Stimulated activated memory B cell treated with anti-CD40 and anti-IgM and Interleukin-4, amounts not matched to agents 10 μg/mL and 1 μg/mL and 100 μg/mL, for 72 hours (primary cell): Measurements from ENCODE around the gene ULK1.

Experiments used
- ATAC-seq: fragments of 150-1000 bp; cut with Tn5 transposase; 2 replicates; pipeline ENCODE4 v1.10.0; 2021
- H3K27ac Mint-ChIP-seq: one replicate; pipeline ENCODE4 v1.8.0; 2022; ENCODE audit warnings: mild to moderate bottlenecking, mixed read lengths
- H3K27me3 Mint-ChIP-seq: one replicate; pipeline ENCODE4 v1.8.0; 2022; ENCODE audit warnings: mixed read lengths
- H3K36me3 Mint-ChIP-seq: one replicate; pipeline ENCODE4 v1.8.0; 2022; ENCODE audit warnings: mixed read lengths
- H3K4me1 Mint-ChIP-seq: one replicate; pipeline ENCODE4 v1.8.0; 2022; ENCODE audit warnings: mixed read lengths
- H3K4me3 Mint-ChIP-seq: one replicate; pipeline ENCODE4 v1.8.0; 2022; ENCODE audit warnings: mild to moderate bottlenecking, moderate library complexity, mixed read lengths
- H3K9me3 Mint-ChIP-seq: one replicate; pipeline ENCODE4 v1.8.0; 2022; ENCODE audit warnings: mixed read lengths

The ULK1 gene

DNA sequence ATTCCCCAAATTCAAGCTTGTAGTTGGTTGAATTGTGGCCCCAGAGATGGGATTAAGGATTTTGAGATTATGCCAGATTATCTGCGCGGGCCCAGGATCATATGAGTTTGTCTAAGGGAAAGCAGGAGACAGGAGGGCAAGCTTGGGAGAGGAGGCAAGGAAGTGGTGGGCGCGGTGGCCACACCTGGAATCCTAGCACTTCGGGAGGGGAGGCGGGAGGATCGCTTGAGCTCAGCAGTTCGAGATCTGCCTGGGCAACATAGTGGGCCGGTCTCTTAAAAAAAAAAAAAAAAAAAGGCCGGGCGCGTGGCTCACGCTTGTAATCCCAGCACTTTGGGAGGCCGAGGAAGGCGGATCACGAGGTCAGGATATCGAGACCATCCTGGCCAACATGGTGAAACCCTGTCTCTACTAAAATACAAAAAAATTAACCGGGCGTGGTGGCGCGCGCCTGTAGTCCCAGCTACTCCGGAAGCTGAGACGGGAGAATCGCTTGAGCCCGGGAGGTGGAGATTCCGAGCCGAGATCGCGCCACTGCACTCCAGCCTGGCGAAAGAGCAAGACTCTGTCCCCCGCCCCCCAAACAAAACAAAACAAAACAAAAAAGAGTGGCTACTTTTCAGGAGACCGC is 33.8 kb downstream of the ULK1 start:
- Mint-ChIP-seq H3K9me3 (no peaks in the 10 kb centered on the region), H3K4me3 (peak overlapping the region; percentile 90), H3K4me1 (peaks cover 42% of the 10 kb centered on the region), H3K27me3 (no peaks in the 10 kb centered on the region), H3K27ac (peak overlapping the region; percentile 93), H3K36me3 (peaks cover 11% of the 10 kb centered on the region)
- no peak for ATAC-seq

DNA sequence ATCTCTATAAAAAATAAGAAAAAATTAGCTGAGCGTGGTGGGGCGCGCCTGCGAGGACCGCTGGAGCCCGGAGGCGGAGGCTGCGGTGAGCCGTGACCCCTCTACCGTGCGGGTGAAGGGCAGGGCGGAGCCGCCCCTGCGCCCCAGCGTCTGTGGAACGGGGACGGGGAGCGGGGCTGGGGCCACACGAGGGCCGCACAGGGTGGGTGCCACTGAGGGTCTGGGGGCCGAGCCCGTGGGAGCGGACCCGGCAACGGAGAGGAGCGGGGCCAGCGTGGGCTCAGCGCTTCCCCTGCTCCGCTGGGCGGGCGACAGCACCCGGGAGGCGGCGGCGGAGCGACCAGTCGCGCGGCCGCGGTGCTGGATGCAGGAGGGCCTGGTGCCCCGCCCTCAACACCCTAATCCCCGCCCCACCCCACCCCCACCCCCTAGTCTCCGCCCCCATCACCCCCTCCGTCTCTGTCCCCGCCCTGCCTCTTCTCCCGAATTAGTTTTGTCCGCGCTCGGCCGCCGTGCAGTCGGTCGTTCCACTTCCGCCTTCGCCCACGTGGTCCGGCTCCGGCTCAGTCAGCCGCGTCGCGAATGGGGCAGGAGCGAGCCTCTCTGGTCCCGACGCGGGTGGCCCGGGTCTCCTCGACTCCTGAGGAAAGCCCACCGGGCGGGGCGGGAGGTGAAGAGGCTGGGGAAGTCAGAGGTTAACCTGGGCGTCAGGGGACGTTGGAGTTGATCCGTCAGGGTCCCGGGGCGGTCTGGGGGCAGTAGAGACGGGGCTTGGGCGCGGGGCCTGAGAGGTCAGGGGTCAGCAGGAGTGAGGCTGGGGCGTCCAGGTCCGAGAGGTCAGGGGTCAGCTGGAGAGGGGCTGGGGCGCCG is 34.5 kb downstream of the ULK1 start, which contains the start of gene PUS1:
TSS of gene PUS1 (plus strand) at position 566 of the 870 bp plus-strand sequence. CDS start 447 bp downstream, outside the sequence.
- peak; percentile 89 for ATAC-seq
- Mint-ChIP-seq H3K4me1 (peaks cover 34% of the 10 kb centered on the region), H3K27ac (peak within 1 kb of the TSS; percentile 93), H3K36me3 (peaks cover 18% of the 10 kb centered on the region), H3K27me3 (no peaks in the 10 kb centered on the region), H3K9me3 (no peaks in the 10 kb centered on the region), H3K4me3 (peak within 1 kb of the TSS; percentile 90)

DNA sequence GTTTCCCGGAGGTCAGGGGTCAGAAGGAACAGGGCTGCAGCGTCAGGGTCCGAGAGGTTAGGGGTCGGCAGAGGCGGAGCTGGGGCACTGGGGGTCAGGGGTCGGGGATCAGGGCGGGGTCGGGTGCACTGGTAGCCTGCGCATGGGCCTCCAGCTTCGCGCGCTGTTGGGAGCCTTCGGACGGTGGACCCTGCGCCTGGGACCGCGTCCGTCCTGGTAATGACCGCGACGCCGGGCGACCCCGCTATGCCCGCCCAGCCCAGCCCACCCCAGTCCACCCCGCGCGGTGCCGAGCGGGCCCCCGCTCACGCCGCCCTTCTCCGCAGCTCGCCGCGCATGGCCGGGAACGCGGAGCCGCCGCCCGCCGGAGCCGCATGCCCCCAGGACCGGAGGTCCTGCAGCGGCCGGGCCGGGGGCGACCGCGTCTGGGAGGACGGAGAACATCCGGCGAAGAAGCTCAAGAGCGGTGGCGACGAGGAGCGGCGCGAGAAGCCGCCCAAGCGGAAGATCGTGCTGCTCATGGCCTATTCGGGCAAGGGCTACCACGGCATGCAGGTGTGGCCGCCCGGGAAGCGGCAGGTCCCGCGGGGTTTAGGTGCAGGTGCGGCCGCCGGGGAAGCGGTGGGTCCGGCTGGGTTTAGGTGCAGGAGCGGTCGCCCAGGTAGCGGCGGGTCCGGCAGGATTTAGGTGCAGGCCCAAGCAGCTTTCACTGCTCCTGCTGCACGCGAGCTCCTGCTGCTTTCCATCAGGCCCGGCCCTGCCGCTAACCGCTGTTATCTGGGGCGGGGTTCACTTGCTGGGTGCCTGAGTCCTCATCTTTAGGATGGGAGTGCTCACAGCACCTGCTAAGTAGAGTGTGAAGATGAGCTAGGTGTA is 35.4 kb downstream of the ULK1 start:
- peak overlapping the region; percentile 90 for H3K4me3 Mint-ChIP-seq
- H3K27ac Mint-ChIP-seq, result peak overlapping the region; percentile 93
- no peaks in the 10 kb centered on the region for H3K9me3 Mint-ChIP-seq
- peak; percentile 28 for ATAC-seq
- H3K36me3 Mint-ChIP-seq, result peaks cover 19% of the 10 kb centered on the region
- no peaks in the 10 kb centered on the region for H3K27me3 Mint-ChIP-seq
- H3K4me1 Mint-ChIP-seq, result peaks cover 25% of the 10 kb centered on the region

DNA sequence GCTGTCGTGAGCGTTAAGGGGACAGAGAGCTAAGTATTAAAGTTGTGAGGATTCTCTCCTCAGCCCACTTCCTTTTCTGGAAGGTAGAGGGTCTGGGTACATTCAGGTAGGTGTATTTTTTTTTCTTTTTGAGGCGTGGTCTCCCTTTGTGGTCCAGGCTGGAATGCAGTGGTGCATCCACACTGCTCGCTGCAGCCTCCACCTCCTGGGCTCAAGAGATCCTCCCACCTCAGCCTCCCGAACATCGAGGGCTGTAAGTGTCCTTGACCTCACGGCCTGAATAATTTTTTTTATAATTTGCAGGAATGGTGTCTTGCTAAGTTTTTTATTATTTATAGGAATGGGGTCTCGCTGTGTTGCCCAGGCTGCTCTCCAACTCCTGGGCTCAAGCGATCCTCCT is 36.1 kb downstream of the ULK1 start:
- ATAC-seq, result no peak
- Mint-ChIP-seq H3K36me3 (peaks cover 19% of the 10 kb centered on the region), H3K4me1 (peaks cover 20% of the 10 kb centered on the region), H3K9me3 (no peaks in the 10 kb centered on the region), H3K27me3 (no peaks in the 10 kb centered on the region), H3K4me3 (peak overlapping the region; percentile 90), H3K27ac (peak overlapping the region; percentile 93)

DNA sequence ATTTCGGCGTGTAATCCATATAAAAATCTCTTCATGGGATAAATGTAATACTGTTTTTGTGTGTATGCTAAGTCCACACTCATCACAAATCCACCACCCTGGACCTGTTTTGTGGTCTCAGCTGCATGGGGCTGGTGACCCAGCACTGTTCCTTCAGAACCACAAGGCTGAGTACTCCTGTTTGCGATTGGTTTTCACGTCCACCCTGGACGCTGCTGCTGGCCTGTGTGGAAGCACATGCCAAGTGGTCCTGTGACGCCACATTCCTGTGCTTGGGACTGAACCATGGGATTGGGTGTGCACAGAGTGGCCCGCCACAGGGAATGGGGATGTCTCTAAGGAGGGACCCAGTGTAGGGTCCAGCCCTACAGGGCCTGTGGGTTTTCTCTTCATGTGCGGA is 39.0 kb downstream of the ULK1 start:
- ATAC-seq, result no peak
- H3K9me3 Mint-ChIP-seq, result no peaks in the 10 kb centered on the region
- H3K27me3 Mint-ChIP-seq, result no peaks in the 10 kb centered on the region
- no peak overlapping the region for H3K27ac Mint-ChIP-seq
- peaks cover 41% of the 10 kb centered on the region for H3K36me3 Mint-ChIP-seq
- H3K4me3 Mint-ChIP-seq, result no peak overlapping the region
- H3K4me1 Mint-ChIP-seq, result peaks cover 10% of the 10 kb centered on the region

DNA sequence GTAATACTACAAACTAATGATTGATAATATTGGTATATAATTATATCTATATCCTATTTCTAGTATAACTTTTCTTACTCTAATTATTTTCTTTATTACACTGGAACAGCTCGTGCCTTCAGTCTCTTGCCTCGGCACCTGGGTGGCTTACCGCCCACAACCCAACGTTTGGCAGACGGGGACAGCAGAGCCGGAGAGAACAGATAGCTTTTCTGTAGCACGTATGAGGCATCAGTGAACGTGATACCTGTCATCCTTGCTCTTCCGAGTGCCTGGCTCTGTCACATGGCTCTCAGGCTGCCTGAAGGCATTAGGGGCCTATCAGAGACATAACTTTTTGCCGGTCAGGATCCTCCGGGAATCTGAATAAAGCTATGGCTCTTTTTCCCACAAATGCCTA is 40.1 kb downstream of the ULK1 start:
- Mint-ChIP-seq H3K9me3 (no peaks in the 10 kb centered on the region), H3K27ac (no peak overlapping the region), H3K4me1 (peaks cover 8% of the 10 kb centered on the region), H3K27me3 (no peaks in the 10 kb centered on the region), H3K36me3 (peaks cover 43% of the 10 kb centered on the region), H3K4me3 (no peak overlapping the region)
- no peak for ATAC-seq

DNA sequence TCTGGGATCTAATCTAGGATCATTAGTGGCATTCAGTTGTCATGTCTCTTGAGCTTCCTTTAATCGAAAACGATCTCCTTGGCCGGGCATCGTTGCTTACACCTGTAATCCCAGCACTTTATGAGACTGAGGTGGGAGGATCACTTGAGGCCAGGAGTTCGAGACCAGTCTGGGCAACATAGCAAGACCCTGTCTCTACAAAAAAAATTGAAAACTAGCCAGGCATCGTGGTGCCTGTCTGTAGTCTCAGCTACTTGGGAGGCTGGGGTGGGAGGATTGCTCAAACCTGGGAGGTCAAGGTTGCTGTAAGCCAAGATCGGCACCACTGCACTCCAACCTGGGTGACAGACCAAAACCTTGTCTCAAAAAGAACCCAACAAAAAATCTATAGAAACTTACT is 43.7 kb downstream of the ULK1 start:
- Mint-ChIP-seq H3K4me3 (no peak overlapping the region), H3K27me3 (no peaks in the 10 kb centered on the region), H3K36me3 (peaks cover 54% of the 10 kb centered on the region), H3K9me3 (no peaks in the 10 kb centered on the region), H3K27ac (no peak overlapping the region), H3K4me1 (no peaks in the 10 kb centered on the region)
- no peak for ATAC-seq

DNA sequence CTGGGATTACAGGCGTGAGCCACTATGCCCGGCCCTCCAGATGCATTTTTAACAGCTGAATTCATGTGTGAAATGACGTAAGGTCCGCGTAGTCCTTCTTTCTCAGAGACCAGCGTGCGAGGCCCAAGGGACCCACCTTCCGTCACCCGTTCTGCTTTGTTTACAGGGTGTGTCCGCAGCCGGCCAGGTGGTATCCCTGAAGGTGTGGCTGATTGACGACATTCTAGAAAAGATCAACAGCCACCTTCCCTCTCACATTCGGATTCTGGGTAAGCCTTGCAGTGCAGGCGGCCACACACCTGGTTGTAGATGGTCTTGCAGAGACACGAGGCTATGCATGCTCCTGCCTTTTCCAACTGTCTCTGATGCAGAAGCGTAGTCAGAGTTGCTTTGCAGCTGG is 44.6 kb downstream of the ULK1 start:
- H3K4me1 Mint-ChIP-seq, result no peaks in the 10 kb centered on the region
- no peak for ATAC-seq
- H3K27me3 Mint-ChIP-seq, result no peaks in the 10 kb centered on the region
- peaks cover 55% of the 10 kb centered on the region for H3K36me3 Mint-ChIP-seq
- no peak overlapping the region for H3K4me3 Mint-ChIP-seq
- H3K9me3 Mint-ChIP-seq, result no peaks in the 10 kb centered on the region
- no peak overlapping the region for H3K27ac Mint-ChIP-seq

DNA sequence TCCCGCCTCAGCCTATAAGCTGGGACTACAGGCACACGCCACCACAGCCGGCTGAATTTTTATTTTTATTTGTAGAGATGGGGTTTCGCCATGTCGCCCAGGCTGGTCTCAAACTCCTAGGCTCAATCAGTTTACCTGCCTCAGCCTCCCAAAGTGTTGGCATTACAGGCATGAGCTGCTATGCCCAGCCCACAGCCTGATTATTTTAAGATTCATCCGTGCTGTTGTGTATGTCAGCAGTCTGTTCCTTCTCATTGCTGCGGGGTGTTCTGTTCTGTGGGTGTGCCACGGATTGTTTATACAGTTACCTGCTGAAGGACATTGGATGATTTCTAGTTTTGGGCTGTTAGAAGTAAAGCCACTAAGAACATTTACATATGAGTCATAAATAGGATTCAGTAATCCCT is 45.7 kb downstream of the ULK1 start:
- H3K9me3 Mint-ChIP-seq, result no peaks in the 10 kb centered on the region
- H3K4me1 Mint-ChIP-seq, result no peaks in the 10 kb centered on the region
- no peak overlapping the region for H3K4me3 Mint-ChIP-seq
- H3K27ac Mint-ChIP-seq, result no peak overlapping the region
- peaks cover 66% of the 10 kb centered on the region for H3K36me3 Mint-ChIP-seq
- ATAC-seq, result no peak
- no peaks in the 10 kb centered on the region for H3K27me3 Mint-ChIP-seq

DNA sequence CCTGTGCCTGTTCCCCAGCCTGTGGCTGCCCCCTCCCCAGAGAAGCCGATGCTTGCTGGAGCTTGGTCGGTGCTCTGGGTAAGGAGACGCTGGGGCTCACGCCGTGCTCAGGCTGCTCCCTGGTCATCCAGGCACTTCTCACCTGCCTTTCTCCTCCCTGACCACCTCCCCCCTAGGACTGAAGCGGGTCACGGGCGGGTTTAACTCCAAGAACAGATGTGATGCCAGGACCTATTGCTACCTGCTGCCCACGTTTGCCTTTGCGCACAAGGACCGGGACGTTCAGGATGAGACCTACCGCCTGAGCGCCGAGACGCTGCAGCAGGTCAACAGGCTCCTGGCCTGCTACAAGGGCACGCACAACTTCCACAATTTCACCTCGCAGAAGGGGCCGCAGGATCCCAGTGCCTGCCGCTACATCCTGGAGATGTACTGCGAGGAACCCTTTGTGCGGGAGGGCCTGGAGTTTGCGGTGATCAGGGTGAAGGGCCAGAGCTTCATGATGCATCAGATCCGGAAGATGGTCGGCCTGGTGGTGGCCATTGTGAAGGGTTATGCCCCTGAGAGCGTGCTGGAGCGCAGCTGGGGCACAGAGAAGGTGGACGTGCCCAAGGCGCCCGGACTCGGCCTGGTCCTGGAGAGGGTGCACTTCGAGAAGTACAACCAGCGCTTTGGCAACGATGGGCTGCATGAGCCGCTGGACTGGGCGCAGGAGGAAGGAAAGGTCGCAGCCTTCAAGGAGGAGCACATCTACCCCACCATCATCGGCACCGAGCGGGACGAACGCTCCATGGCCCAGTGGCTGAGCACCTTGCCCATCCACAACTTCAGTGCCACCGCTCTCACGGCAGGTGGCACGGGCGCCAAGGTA is 46.9 kb downstream of the ULK1 start:
- H3K4me1 Mint-ChIP-seq, result no peaks in the 10 kb centered on the region
- no peaks in the 10 kb centered on the region for H3K27me3 Mint-ChIP-seq
- no peaks in the 10 kb centered on the region for H3K9me3 Mint-ChIP-seq
- H3K4me3 Mint-ChIP-seq, result no peak overlapping the region
- no peak for ATAC-seq
- H3K27ac Mint-ChIP-seq, result no peak overlapping the region
- H3K36me3 Mint-ChIP-seq, result peaks cover 62% of the 10 kb centered on the region

DNA sequence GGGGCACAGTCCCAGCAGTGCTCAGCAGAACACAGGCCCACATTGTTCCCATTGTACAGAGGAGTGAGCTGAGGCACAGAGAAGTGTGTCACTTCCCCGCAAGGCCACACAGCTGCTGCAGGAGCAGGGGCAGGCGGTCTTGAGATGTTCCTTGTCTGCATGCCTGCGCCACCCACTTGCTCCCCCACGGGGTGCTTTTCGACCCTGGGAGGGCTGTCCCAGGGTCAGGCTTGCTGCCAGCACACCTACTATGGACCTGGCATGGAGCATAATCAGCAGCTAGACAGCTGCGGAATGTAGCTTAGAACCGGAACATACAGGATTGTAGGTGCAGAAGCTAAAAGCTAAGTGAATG is 47.5 kb downstream of the ULK1 start:
- Mint-ChIP-seq H3K4me1 (no peaks in the 10 kb centered on the region), H3K27me3 (no peaks in the 10 kb centered on the region), H3K4me3 (no peak overlapping the region), H3K9me3 (no peaks in the 10 kb centered on the region), H3K27ac (no peak overlapping the region), H3K36me3 (peaks cover 56% of the 10 kb centered on the region)
- no peak for ATAC-seq

DNA sequence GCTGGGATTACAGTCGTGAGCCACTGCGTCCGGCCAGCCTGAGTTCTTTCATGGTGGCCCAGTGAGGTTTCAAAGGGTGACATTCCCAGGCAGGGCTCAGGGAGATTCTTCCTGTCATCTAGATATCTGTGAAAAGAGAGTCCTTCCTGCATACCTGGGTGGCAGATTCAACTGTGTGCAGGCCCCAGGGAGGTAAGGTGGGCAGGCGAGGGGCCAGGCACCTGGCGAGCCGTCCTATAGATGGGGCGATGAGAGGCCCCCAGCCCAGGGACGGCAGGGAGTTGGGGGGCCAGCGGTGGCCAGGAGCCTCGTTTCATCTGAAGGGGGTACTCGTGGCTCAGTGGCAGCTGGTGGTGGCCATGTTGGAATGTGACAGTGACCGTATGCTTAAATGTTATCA is 48.2 kb downstream of the ULK1 start:
- Mint-ChIP-seq H3K36me3 (peaks cover 51% of the 10 kb centered on the region), H3K27ac (no peak overlapping the region)
- no peak for ATAC-seq

DNA sequence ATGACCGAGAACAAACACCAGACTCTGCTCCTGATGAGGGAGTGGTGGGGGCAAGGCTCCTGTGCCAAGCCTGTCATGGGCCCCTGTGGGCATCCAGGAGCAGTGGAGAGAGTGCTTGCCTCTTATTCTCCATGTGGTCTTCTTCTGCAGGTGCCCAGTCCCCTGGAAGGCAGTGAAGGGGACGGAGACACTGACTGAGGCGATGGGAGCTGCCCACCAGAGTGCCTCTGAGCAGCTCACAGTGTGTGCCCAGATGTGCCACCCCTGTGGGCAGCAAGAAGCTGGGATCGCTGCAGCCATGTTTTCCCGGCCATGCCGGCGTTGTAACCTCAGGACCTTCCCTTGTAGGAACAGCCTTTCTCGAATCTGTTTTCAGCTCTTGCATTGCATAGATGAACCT is 49.0 kb downstream of the ULK1 start:
- no peak for ATAC-seq
- Mint-ChIP-seq H3K4me3 (no peak overlapping the region), H3K9me3 (no peaks in the 10 kb centered on the region), H3K36me3 (peaks cover 47% of the 10 kb centered on the region), H3K27ac (no peak overlapping the region), H3K4me1 (peaks cover 9% of the 10 kb centered on the region), H3K27me3 (no peaks in the 10 kb centered on the region)

More for the DNA sequence above, 48.2 kb downstream of the ULK1 start:
- Mint-ChIP-seq H3K27me3 (no peaks in the 10 kb centered on the region), H3K4me3 (no peak overlapping the region), H3K4me1 (peaks cover 3% of the 10 kb centered on the region), H3K9me3 (no peaks in the 10 kb centered on the region)

DNA sequence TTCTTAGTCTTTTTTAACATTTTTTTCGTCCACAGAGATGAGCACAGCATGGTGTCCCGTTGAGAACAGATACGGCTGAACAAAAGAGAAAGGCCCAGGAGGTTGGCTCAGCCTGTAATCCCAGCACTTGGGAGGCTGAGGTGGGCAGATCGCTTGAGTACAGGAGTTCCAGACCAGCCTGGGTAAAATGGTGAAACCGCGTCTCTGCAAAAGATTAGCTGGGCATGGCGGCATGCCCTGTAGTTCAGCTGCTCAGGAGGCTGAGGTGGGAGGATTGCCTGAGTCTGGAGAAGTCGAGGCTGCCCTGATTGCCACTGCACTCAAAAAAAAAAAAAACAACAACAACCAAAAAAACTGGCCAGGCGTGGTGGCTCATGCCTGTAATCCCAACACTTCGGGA is 49.5 kb downstream of the ULK1 start:
- Mint-ChIP-seq H3K4me1 (peaks cover 12% of the 10 kb centered on the region), H3K36me3 (peaks cover 47% of the 10 kb centered on the region), H3K27me3 (no peaks in the 10 kb centered on the region), H3K9me3 (no peaks in the 10 kb centered on the region), H3K4me3 (no peak overlapping the region), H3K27ac (no peak overlapping the region)
- no peak for ATAC-seq
